Renal pelvis (tissue), 4 donors: ENCODE results near the gene ALDH1A3. TPM values are rescaled to one million over a fixed set of nuclear protein-coding genes. Genes with fewer than 3 reads are reported as not detected.
A peak's percentile ranks its signal among the peaks of the same experiment; 100 is the strongest.

Experiments
- DNase-seq: peaks from one replicate; pipeline ENCODE4 v3.0.0-alpha.2; 2013
- polyA plus RNA-seq, 3 donors: library from polyadenylated mRNA; unstranded; fragments of 120-200 nt; gene quantifications; one replicate each; pipeline ENCODE4 v1.2.1, GENCODE V29; 2013; ENCODE audit not compliant: insufficient read length in 3 of 3

Gene ALDH1A3
- polyA plus RNA-seq, 3 donors, result 2.1 to 5.5 (median 4.4) TPM

DNA sequence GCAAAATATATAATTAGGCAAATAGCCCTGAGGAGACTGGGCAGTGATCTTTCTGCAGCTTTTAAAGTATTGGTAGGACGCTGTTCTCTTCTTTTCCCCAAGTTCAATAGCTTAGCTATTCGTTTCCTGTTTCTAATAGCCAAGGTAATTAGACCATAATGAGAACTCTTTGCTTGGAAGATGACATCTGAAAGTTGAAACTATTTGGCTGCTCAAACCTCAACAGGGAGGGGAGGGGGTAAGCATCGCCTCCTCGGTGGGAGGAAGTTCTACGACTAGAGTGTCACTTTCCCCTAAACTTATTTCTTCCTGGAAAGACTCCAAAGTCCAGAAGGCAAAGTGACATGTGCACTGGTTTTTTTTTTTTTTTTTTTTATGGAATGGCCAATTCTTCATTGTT lies 22.8 kb upstream of the ALDH1A3 start:
- no peak for DNase-seq

DNA sequence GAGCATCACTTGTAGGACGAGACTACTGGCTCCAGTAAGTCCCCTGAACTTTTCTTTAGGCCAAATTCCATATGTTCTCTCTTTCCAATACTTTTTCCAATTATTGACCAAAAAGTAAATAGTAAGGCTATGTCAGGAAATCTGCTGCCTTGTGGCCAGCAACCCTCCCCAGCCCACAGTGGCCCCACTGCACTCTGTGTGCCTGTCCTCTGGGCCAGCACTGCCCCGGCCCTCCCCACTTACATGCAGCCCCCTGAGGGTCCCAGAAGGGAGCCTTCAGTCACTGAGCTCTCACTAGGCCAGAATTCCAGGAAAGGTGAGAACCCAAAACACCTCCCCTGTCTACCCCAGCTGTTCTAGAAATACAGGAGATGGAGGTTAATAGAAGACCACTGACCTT lies 21.3 kb upstream of the ALDH1A3 start:
- DNase-seq, result no peak

- no peak for DNase-seq
These were observed 19.4 kb upstream of the ALDH1A3 start for GRCh38 chr15:100859970-100860828.

DNA sequence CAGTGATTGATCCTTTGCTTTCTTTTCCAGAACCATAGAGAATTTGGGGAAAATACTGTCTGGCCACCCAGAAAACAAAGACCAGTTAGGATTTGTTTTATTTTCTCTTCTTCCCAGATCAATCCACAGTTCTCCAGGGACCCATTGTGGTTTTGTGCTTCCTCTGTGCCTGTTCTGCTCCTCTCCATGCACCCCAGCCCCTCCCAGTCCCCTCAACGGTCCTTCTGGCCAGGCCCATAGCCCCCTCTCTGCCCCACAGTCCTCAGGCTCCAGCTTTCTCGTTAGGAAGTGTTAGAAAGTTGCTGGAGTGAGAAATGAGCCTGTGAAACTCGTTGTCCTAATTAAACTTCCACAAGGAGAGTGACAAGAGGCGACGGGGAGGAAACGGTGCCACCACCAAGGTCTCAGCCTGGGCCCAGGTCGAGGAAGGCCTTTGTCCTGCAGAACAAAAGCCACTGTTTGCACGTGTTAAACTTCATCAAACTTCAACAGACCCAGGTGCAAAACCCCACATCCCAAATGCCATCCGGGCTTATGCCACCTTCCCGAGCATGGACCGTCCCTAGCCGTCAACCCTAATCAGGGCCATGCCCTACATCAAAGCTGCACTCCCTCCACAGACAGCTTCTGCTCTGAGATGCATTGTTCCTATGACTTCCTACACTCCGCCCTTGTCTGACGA lies 18.7 kb upstream of the ALDH1A3 start:
- DNase-seq, result no peak

DNA sequence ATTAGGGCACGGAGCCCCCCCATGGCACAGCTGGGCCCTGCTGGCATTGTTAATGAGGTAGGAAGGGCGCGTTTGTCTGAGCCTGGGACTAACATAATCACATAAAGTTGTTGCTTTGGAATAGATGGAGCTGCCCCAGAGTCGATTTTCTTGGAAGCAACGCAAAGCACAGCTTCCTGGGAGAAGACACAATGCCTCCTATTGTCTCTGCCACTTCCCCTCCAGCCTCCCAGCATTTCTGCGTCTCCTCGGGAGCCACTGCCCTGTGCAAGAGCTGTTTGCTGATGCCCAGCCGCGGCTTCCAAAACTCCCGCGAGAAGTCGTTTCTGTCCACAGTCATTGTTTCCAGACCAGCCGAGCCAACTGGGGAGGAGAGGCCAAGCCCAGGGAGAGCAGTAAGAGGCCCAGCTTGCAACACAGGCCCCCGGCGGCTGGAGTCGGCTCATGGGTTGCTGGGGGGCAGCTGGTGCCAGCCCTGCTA lies 18.1 kb upstream of the ALDH1A3 start:
- no peak for DNase-seq

DNA sequence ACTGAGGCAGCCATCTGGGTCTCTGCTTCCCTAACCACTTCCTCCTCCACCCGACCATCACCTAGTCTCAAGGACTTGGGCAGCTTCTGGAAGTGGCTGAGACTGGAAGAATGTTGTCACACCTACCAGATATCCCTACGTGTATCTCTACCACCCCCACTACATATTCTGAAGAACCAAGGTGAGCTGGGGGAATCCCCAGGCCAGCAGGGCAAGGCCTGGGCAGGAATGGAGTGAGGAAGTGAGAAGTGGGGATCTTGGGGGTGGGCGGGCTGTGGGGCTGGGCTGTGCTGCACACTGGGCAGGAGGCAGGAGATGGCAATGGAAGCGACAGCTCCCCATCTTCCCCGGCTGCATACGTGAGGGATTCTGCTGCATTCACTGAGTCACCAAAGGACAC lies 17.5 kb upstream of the ALDH1A3 start:
- DNase-seq, result no peak

DNA sequence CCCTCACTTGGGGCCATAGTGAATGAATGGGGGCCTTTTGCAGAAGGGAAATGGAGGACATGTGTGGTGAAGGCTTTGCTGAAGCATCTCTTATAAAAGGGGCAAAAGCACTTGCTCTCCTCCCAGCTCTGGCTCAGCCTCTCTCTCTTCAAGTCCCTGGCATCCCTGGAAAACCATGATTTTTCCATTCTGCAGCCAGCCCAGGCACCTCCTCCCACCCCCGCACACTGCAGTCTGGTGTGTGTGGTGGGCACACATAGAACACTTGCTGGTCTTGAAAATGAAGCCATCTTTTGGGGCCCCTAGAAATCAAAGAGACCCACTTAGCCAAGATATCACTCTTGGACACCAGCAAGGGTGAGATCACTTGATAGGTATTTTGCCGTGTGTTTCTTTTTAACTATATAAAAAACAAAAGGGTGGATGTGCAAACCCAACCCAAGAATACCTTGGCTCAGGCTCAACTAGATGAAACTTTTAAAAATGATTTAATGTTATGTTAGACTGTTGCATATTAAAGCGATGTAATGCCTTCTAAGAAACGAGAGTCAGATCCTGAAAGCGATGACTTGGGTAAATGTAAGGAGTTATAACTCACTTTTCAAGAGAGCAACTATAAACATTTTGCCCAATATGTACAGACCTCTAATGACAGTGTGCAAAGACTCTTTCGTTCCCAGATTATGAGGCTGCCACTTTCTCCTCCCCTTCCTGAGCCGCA lies 16.4 kb upstream of the ALDH1A3 start:
- DNase-seq, result no peak

DNA sequence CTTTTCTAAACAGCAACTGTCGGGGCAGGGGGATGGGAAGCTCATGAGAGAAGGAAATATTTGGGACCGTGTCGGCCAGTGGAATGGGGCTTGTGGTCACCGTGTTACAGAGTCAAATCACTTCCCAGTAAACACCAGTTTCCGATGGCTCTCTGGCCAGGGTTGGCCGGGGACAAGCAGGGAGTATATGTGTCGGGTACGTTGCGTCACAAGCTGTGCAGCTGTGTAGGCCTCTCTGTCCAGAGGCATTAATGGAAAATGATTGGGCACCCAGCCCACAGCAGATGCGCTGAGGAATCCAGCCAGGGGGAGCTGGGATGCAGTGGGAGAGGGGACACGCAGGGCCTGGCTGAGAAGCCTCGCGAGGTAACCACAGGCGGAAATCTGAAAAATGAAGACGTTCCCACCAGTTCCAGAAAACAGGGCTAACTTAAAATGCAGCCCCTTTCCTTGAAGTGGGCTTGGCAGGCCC lies 15.8 kb upstream of the ALDH1A3 start:
- DNase-seq, result no peak

DNA sequence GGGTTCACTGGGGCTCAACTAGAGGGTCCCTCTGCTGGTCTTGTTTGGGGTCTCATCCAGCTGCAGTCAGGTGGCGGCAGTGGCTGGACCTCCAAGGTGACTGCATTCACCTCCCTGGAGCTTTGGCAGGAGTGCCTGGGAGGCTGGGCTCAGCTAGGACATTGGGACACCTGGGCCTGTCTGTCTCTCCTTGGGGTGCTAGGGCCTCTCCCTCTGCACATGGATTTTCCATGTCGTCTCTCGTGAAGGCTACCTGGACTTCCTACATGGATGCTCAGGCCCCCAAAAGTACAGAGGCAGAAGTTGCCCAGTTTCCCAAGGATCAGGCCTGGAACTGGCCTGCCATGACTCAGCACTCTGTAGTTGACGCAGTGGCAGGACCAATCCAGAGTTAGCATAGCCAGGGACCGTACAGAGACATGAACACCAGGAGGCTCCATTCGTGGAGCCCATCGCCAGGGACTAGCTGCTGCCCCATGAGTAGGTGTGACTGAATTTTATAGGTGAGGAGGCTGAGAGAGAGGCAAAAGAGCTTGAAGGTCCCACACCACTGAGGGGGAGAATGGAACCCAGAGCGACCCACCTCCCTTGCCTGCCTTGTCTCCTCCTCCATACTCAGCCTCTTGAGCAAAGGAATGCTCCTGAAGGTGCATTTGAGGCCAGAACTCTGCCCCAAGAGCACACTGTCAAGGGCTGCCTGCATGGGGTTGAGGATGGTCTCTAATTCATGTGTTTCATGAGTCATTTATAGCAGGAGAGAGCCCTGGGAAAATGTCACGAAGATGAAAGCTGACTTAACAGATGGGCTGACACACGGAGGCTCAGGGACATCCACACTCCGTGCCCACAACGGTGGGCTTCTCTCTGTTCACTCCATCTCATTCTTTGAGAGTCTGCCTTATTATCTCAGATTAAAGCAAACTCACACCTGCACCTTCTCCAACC lies 13.0 kb upstream of the ALDH1A3 start:
- no peak for DNase-seq

GRCh38 chr15:100867433-100867832 lies 12.2 kb upstream of the ALDH1A3 start:
- no peak for DNase-seq

GRCh38 chr15:100869151-100869999 lies 10.3 kb upstream of the ALDH1A3 start:
- DNase-seq, result no peak

DNA sequence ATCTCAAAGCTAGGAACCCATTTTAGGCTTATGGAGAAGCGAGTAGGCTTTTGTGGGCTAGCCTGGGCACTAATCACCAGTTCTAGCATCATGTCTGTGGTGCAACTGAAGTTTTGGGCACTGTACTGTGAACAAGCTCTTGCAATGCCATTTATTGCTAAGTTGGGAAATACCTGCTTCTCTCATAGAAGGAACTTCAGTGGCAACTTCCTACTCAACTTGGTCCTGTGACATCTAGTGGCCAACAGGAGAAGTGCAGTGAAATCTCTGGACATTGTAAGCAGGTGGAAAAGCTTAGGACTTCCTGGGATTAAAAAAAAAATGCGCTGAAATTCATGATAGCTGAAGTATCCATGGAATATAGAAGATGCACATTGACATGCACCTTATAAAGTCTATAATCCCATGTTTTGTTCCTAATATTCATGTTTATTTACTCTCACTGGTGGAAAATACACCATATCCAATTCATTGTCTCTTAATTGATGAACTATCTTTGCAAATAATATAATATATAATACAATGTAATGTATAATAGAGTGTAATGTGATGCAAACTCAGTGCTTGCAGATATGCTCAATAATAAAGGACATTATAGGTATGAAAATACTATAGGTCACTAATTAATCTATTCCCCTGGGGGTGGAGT lies 6.5 kb upstream of the ALDH1A3 start:
- peak; percentile 78 for DNase-seq

- no peak for DNase-seq
These were observed 4.1 kb upstream of the ALDH1A3 start for GRCh38 chr15:100875495-100875894.

- no peak for DNase-seq
These were observed 3.7 kb upstream of the ALDH1A3 start for GRCh38 chr15:100875976-100876375.

- no peak for DNase-seq
These were observed 2.1 kb upstream of the ALDH1A3 start for GRCh38 chr15:100877551-100877950.

GRCh38 chr15:100878130-100878529 lies 1.5 kb upstream of the ALDH1A3 start:
- DNase-seq, result no peak

DNA sequence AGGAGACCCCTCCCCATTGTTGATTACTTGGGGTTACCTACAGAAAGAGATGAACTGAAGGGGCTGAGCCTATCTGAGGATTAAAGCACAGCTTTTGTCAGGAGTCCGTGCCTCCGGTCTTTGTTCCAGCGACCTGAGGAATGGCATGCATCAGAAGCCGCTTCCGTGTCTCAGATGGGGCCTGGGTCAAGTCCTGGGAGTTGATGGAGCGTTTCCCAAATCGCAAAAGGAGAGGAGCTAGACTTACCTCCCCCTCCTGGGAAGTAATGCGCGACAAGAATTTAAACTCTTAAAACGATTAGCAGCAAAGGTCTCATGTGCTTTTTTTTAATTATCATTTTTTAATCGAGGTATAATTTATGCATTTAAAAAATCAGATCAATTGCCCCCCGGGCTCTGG lies 983 bp upstream of the ALDH1A3 start:
- DNase-seq, result no peak

GRCh38 chr15:100879061-100879463 lies 569 bp upstream of the ALDH1A3 start:
- DNase-seq, result no peak

GRCh38 chr15:100880139-100880896 lies 687 bp downstream of the ALDH1A3 start:
- no peak for DNase-seq
